HG02798 (cell line): ENCODE results near the gene UBA52.
"Not testable (repeated sequence)": the region's sequence is repeated elsewhere in the genome, so short reads cannot be mapped to it uniquely, and the experiment has no call there.

ENCODE experiments used
- ATAC-seq: cut with Tn5 transposase; IDR thresholded peaks from one replicate; pipeline ENCODE4 v1.9.1; 2021; ENCODE audit warnings: mild to moderate bottlenecking; ENCODE audit not compliant: unreplicated experiment, poor library complexity

UBA52 gene

GRCh38 chr19:18571564-18572344 lies at the start of gene UBA52:
UBA52 (plus strand) TSS chr19:18571857; CDS start chr19:18573301, 1,444 bp downstream.
- peak; percentile 96 for ATAC-seq

GRCh38 chr19:18522124-18522861 lies 49.4 kb upstream of the UBA52 start:
- ATAC-seq: peak; percentile 89

DNA sequence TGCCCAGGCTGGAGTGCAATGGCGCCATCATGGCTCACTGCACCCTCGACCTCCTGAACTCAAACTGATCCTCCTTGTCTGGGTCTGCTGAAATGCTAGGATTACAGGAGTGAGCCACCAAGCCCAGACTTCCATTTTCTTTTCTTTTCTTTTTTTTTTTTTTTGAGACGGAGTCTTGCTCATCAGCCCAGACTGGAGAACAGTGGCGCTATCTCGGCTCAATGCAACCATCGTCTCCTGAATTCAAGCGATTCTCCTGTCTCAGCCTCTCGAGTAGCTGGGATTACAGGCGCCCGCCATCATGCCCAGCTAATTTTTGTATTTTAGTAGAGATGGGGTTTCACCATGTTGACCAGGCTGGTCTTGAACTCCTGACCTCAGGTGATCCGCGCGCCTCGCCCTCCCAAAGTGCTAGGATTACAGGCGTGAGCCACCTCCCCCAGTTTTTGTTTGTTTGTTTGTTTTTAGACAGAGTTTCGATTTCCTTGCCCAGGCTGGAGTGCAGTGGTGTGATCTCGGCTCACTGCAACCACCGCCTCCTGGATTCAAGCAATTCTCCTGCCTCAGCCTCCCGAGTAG lies 48.7 kb upstream of the UBA52 start:
- not testable (repeated sequence) for ATAC-seq

DNA sequence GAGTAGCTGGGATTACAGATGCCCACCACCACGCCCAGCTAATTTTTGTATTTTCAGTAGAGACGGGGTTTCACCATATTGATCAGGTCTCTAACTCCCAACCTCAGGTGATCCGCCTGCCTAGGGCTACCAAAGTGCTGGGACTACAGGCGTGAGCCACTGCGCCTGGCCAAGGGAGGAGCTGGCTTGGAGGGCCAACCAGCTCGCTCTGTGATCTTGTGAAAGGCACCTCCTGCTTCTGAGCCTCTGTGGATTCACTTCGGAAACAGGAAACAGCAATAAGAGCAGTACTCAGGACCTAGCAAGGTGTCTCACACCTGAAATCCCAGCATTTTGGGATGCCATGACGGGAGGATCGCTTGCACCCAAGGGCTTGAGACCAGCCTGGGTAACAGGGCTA lies 47.8 kb upstream of the UBA52 start:
- ATAC-seq: no peak

DNA sequence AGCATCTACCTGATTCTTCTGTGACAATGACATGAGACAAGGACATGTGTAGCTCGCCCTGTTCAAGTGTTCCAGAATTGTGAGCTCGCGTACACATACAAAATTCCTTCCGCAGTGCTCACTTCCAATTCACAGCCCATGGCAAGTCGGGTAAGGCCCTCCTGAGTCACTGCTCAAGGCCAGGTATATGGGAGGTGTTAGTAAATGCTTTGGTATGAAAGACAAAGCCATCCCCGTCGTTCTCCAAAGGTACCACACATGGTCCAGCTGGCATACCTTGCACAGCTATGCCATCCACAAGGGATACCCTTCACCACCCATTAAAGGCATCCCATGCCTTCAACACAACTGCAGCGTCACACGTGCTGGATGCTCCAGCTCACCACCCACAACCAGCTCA lies 45.3 kb upstream of the UBA52 start:
- no peak for ATAC-seq

GRCh38 chr19:18529782-18530181 lies 41.9 kb upstream of the UBA52 start:
- ATAC-seq: no peak

GRCh38 chr19:18531485-18531884 lies 40.2 kb upstream of the UBA52 start:
- no peak for ATAC-seq

- no peak for ATAC-seq
Observed at GRCh38 chr19:18532168-18532890, 39.3 kb upstream of the UBA52 start.

DNA sequence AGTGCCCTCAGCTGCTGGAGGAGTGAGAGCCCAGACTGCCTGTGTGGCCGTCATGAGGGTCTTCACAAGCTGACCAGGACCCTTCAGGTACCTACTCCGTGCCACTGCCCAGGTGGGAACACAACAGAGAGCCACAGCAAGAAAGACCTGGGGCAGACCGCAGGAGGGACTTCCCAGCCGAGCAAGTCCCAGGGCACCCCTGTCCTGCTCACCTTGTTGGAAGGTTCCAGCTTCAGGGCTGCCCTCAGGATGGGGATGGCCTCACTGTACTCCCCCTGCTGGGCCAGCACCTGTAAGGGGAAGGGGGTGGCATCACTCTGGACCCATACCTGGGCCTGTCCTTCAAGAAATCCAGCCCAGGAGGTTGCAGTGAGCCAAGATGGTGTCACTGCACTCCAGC lies 38.6 kb upstream of the UBA52 start:
- no peak for ATAC-seq

- no peak for ATAC-seq
Observed at GRCh38 chr19:18536475-18536874, 35.2 kb upstream of the UBA52 start.

DNA sequence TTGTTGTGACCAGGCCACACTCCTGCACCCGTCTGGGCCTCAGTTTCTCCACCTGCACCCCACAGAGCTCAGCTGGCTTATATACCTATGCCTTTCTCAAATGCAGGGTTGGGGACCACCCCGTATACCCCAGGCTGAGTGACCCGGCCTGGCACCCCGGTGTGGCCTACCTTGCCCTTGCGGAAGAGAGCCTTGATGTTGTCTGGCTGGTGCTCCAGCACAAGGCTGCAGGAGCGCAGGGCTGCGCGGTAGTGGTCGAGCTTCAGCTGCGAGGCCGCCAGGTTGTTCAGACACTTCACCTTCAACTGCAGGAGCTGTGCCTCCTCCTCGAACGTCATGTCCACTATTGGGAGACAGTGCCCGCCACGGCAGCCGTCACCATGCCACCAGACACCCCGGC lies 34.2 kb upstream of the UBA52 start:
- no peak for ATAC-seq

- ATAC-seq: no peak
Observed at GRCh38 chr19:18538115-18538514, 33.5 kb upstream of the UBA52 start.

DNA sequence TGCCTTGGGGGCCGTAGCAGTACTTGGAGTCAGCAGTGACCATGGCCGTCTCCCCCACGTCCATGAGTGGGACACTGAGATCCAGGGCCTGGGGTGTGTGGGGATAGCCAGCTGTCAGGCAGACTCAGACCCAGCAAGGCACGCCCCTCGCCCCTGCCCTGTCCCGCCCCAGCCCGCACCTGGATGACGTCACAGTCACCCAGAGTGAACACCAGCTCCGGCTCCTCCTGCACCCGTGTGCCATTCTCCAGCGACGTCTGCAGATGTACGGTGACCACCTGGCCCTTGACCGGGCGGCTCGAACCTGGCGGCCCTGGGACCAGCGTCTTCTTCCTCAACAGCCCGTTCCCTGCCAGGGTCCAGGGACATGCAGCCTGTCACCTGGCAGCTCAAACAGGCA lies 32.3 kb upstream of the UBA52 start:
- ATAC-seq: no peak

GRCh38 chr19:18540200-18540599 lies 31.5 kb upstream of the UBA52 start:
- ATAC-seq: not testable (repeated sequence)

- no peak for ATAC-seq
Observed at GRCh38 chr19:18541258-18541991, 30.2 kb upstream of the UBA52 start.

DNA sequence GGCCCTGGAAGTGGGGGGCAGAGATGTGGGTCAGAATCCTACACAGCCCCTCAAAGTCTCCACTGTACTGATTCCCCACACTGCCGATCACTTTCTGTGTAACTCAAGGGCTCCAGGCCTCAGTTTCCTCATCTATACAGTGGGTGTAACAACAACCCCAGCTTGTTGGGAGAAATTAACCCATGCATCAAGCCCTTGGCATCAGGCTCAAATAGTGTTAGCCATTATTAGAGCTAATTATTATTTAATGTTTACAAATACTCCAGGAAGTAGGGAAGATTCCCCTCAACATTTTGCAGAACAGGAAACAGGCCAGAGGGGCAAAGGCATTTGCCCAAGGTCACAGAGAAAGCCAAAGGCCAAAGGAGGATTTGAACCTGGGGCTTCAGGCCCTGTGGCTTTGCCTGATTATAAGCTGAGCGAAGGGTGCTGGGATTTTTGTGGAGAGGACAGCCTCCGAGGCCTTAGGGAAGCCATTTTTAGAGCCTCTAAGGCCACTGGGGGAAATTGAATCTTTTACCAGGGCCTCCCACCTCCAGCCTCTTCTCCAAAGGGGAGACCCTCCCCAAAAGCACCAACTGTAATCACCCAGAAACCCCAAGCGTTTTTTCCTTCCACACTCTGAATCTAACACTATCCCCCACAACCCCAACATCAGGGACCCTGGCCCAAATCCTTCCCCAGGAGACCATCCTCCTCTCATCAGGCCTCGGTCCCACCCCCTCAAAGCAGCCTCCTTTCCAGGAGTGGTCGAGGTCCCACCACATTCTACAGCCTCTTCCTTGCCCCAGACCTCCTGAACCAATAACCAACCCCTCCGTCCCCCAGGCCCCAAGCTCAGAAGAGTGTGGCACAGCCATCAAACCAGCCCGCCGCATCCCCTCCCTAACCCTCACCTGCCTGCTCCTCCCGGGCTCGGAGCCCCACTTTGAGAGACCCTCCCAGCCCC lies 29.4 kb upstream of the UBA52 start:
- ATAC-seq: no peak

GRCh38 chr19:18542941-18543813 lies 28.5 kb upstream of the UBA52 start, which contains the start of gene FKBP8:
FKBP8 (minus strand) TSS chr19:18543573; CDS start chr19:18541970, 1,603 bp downstream.
- ATAC-seq: peak; percentile 98
